GM18505 (cell line): ENCODE results near the gene DCAF4.
"Not testable (repeated sequence)": the region's sequence is repeated elsewhere in the genome, so short reads cannot be mapped to it uniquely, and the experiment has no call there.

ENCODE experiments used
- ATAC-seq: cut with Tn5 transposase; IDR thresholded peaks from one replicate; pipeline ENCODE4 v1.9.1; 2021; ENCODE audit not compliant: unreplicated experiment
- POLR2A ChIP-seq: IDR thresholded peaks from 4 replicates; pipeline ENCODE4 v1.6.1; 2011; ENCODE audit warnings: borderline replicate concordance; ENCODE audit not compliant: insufficient read depth, insufficient read length; ENCODE audit errors: extremely low read depth

Gene DCAF4

DNA sequence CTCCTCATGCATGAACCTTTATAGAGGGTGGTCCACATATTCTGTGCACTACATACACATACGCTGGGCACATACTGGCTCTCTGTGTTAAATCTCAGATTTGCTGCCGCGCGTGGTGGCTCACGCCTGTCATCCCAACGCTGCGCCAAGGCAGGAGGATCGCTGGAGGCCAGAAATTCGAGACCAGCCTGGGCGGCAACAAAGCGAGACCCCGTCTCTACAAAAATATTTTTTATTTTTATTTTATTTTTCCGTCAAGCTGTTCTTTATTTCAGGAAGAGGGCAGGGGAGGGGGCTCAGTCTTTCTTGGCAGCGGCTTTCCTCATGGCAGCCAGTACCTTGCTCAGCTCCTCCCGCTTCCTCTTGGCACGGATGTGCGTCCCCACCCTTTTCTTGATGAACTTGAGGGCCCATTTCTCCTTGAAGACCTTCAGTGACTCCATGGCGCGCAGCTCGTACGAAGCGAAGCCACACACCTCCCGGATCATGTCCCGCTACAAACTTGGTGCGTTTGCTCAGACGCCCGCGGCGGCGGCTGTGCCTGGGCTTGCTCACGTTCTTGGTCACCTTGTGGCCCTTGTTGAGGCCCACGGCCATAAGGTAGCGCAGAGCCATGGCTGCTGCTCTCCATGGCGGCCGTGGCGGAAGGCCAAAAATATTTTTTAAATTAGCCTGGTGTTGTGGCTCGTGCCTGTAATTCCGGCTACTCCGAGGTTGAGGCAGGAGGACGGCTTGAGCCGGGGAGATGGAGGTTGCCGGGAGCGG, 3.2 kb downstream of the DCAF4 start:
- no peak for ATAC-seq
- no peak for TF ChIP-seq POLR2A

DNA sequence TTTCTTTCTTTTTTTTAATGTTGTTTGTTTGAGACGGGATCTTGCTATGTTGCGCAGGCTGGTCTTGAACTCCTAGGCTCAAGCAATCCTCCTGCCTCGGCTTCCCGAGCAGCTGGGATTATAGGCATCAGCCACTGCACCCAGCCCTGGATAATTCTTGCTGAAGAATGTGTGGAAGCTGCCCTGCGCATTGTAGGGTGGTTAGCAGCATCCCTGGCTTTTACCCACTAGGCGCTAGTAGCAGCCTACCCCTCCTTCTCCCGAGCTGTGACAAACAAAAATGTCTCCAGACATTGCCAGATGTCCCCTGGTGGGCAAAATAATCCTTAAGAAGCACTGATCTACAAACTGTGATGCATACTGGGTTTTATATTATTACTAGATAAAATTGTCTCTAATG, 6.6 kb downstream of the DCAF4 start:
- no peak for TF ChIP-seq POLR2A

DNA sequence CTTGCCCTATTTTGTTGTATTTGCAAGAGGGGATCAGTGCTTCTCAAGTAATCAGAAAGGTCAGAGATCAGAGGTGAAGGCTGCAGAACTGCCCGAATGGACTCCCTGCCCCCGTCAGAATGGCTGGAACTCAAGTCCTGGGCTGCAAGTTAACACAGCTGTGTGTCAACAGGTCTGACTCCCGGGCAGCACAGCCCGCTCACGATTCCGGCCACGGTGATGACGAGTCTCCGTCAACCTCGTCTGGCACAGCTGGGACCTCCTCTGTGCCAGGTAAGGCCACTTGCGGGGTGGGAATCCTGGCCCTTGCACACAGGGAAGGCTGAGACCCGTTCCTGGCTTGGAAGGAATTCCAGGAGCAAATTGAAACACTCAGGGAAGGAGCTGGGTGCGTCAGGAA, 13.4 kb downstream of the DCAF4 start:
- no peak for ATAC-seq
- no peak for TF ChIP-seq POLR2A

More for the DNA sequence above, 6.6 kb downstream of the DCAF4 start:
- ATAC-seq, result no peak

DNA sequence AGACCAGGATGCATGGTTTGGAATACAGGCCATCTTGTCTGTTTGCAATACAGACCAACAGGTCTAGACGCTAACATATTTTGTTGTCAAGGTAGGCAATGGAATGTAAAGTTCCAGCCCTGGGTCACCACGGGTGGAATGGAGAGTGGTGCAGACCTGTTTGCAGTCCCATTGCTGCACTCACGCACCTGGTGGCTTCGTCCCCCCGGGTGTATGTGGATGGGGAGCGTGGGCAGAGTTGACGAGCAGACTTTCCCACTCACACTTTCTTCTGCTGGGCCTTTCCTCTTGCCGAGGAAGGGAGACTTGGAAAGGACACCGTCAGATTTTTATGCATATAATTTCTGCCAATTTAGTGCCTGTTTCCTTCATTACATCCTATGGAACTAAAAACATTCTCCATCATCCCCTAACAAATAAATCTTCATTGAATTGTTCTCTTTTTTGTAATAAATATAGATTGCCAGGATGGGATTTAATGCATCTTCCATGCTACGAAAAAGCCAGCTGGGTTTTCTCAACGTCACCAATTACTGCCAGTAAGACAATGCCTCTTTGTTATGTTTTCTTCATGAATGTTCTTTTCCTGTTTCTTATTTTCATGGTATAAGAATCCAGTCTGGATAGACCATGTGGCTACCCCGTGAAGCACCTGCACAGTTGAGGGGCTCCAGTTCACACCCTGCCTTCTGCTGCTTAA, 15.2 kb downstream of the DCAF4 start:
- no peak for TF ChIP-seq POLR2A
- no peak for ATAC-seq

DNA sequence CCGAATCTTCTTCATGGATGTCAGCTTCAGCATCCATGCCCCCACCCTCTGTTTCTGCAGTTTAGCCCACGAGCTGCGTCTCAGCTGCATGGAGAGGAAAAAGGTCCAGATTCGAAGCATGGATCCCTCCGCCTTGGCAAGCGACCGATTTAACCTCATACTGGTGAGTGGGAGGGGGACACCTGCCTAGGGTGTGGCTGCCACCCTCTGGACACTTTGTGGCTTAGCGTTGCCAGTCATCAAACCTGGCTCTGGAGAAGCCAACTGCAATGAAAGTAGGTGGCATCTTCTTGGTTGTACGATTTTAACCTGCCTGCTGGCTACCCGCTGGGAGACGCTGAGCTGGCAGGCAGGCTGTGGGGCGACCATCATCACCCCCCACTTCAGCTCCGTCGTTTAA, 16.7 kb downstream of the DCAF4 start:
- TF ChIP-seq POLR2A, result no peak
- no peak for ATAC-seq

DNA sequence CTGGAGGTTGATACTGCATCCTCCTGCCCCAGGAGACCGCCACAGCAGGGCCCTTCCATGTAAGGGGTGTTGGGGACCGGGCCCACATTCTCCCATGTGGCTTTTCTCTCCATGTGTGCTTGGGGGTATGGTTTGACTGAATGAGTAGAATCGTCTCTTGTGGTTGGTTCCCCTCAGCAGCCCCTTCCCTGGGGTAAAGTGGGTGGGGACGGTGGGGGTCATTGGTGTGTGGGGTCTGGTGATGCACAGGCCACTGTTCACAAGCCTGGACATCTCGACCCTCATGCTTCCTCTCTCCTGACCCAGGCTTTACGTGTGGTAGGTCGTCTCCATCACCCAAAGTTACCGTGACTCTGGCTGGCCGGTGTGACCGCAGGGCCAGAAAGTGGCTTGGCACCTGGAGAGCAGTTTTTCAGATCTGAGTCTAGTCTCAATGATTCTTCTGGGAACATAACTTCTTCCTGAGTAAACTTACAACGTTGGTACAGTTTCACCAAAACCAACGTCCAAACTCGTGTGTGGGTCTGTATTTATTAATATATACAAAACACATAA, 17.7 kb downstream of the DCAF4 start:
- no peak for TF ChIP-seq POLR2A
- no peak for ATAC-seq

DNA sequence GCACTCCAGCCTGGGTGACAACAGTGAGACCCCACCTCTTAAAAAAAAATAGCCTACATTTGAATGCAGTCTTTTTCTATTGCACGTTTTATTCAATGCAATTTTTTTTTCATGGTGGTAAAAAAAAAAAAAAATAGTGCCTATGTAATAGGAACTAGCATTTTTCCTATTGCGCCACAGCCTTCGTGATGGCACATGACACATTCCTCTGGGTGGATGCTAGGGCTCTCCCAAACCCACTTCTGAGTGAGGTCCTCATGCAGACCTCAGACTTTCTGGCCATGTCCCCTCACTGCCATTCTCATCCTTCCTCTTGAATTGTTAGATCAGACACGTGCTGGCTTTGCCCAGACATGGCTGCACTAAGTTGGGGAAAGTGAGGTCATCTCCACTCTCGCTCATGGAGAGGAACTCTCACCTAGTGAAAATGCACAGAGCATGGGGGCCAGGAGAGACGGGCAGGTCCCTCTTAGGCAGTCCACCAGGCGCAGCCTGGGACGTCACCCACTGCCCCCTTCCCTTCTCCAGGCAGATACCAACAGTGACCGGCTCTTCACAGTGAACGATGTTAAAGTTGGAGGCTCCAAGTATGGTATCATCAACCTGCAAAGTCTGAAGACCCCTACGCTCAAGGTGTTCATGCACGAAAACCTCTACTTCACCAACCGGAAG, 19.2 kb downstream of the DCAF4 start:
- no peak for TF ChIP-seq POLR2A
- no peak for ATAC-seq

DNA sequence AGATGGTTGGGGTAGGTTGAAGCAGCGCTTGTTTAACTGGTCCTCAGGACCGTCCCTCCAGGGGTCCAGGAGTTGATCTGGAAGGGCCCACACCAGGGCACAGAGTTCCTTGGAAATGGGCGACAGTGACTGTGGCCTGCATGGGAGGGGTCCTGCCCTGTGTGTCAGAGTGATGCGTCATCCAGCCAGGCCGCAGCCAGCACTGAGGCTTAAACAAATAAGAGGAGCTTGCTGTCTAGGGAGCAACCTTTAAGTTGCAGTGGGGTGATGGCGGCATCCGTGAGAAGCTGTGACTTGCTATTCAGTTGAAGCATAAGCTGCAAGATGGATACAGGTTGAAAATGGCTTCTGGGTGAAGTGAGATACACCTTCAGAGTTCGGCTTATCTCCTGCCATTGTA, 20.2 kb downstream of the DCAF4 start:
- TF ChIP-seq POLR2A, result no peak
- no peak for ATAC-seq

DNA sequence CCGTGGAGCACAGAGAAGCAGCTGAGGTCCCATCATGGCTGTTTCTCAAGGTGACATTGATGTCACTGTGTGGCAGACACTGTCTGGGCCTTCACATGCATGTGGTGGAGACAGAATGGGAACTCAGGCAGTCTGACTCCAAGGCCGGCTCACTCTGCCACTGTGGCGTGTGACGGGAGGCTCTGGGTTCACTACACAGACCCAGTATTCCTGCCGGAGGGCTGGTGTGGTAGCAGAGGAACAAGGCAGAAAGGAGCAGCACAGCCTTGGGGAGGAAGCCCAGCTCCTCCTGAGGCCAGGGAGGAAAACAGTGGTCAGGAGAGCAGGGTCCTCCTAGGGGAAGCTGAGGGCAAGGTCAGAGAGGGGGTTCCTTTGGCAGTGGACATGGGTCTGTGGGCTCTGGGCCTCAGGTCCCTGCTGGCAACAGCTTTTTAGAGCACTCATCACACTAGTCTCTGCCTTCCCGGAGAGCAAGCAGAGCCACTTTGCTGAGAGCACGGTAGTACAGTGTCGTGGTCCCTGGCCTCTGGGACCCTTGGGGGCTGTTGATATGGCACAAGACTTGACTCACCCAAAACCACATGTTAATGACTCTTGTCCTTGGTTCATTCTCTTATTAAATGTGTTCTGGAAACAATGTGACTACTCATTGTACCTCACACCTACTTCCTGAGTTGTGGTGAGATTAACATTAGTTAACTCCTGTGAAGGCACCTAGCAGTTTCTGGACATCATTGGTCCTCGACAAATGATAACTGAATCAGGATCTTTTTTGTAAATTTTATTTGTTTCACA, 21.3 kb downstream of the DCAF4 start:
- TF ChIP-seq POLR2A, result no peak
- no peak for ATAC-seq

DNA sequence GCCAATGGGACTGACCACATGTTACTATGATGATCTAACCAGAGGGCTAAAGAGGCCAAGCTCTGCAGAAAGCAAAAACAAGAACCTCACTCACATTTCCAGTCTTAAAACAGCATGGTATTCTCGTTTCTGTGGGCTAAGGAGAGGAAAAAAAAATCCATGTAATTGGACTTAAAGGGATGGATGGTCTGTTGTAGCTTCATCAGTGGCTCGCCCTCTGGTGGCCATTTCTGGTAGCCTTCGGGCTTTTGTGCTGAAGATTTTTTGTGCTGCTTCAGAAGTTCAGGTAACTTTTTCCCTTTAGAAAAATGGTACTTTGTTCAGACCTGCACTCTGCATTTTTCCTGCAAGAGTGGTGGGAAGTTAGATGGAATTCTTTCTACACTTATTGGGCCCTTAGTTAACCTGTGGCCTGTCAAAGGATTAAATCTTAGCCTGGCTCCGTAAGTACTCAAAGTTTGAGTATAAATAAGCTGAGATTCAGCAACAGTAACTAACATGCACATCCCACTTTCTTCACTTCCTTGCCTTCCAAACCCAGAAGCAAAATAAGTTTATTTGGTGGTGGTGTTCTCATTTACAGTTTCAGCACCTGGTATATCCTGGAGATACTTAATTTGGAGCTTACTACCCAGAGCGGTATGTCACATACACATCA, 22.3 kb downstream of the DCAF4 start:
- ATAC-seq, result no peak
- TF ChIP-seq POLR2A, result no peak

DNA sequence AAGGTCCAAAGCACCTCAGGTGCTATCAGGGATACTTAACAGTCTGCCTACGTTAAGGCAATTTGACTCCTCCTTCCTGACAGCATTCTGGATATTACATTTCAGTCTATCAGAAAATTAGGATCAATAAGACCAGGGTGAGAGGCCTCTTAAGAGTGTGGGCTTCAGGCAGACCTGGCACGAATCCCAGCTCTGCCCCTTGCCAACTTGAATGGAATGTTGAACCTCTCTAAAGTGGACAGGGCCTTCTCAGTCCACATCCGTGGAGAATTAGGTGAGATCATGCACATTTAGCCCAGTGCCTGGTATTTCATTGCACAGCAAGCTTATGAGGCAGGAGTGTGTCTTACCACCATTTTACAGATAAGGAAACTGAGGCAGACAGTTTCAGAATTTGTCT, 25.9 kb downstream of the DCAF4 start:
- ATAC-seq, result no peak
- no peak for TF ChIP-seq POLR2A

DNA sequence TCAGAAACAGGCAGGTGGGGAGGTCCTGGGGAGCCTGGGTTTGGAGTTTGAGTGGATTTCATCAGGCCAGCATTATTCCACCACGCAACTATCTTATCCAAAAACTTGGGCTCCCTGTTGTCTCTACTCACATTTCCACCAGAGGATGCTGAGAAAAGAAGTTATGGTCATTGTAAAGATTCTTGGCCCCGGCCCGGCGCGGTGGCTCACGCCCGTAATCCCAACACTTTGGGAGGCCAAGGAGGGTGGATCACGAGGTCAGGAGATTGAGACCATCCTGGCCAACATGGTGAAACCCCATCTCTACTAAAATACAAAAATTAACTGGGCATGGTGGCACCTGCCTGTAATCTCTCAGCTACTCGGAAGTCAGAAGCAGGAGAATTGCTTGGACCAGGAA, 30.5 kb downstream of the DCAF4 start:
- ATAC-seq, result not testable (repeated sequence)
